NCI-H1048 (cell line): Measurements from ENCODE around the gene CAMK2B.

Experiments used
- DNase-seq: peaks from one replicate; lab custom pipeline; 2025; lab: John Stamatoyannopoulos, UW

CAMK2B gene

GRCh38 chr7:44308596-44309270 lies 16.7 kb downstream of the CAMK2B start:
- DNase-seq: no peak

- DNase-seq: no peak
Measured at GRCh38 chr7:44307905-44308595, 17.3 kb downstream of the CAMK2B start.

GRCh38 chr7:44307301-44307900 lies 18.0 kb downstream of the CAMK2B start:
- DNase-seq: no peak

- no peak for DNase-seq
Measured at GRCh38 chr7:44306606-44307005, 18.8 kb downstream of the CAMK2B start.

DNA sequence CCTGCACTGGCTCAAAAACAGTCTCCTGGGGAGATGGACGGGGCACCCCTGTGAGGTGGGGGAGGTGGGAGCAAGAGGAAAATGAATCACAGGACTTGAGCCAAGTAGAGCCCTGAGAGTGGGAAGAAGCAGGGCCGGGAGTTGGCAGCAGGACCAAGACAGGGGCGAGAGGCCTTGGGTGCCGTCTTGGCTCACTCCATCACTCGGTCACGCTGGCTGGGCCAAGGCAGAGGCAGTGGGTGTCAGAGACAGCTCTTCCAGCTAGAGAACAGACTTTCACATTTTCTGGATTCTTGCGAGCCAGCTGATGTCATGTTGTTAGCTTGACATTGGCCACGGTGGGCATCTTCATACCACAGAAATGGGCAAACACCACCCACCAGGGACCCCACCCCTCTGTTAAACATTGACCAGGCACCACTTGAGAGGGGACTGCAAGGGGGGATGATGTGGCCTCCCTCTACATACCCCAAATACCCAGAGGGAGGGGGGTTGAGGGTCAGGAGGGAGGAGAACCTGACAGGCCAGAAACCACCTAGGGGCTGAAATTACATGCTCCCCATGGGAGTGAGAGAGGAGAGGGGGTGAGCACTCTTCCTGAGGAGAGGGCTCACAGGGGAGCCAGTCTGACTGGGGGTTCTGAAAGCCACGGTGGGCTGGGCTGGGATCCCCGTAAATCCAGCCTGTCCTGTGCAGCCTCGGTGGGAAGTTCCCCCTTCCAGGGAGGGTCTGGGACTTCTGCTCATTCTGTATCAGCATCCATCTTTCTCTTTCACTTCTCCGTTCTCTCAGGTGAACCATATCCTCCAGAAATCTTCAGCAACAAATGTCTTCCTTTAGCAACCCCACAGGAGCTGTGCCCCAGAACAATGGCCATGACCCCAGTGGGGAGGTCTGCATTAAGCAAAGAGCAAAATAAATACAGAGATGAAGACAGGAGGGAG lies 19.6 kb downstream of the CAMK2B start:
- no peak for DNase-seq

DNA sequence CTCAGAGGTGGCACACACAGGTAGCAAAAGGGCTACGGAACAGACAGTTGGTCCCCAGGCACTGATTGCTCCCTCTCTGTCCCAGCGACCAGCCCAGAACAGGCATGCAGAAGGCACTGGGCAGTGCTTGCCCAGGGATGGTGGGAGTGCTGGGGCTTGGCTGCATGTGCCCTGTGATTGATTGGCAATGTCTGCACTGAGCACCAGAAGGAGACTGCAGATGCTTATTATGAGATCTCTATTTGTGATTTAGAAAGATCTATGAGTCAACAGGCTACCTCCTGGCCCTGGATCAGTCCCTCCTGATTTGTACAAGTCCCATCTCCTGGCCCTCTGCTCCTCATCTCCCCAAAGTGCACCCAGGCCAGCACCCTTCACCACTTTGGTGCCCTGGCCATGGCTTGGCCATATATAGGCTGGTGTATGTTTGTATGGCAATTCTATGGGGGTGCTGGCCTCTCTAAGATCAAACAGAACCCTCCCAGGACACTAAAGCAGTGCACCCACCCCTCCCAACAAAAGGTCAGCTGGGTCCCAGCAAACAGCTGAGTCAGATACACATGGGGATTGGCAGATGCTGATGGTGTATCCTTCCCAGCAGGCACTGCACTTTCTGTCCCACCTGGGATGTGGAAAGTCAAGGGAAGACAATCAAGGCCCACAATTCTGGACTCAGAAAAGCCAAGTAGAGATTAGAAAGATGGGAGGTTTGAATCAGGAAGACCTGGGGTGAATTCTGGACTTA lies 30.9 kb downstream of the CAMK2B start:
- no peak for DNase-seq

- no peak for DNase-seq
Measured at GRCh38 chr7:44293561-44294324, 31.7 kb downstream of the CAMK2B start.

DNA sequence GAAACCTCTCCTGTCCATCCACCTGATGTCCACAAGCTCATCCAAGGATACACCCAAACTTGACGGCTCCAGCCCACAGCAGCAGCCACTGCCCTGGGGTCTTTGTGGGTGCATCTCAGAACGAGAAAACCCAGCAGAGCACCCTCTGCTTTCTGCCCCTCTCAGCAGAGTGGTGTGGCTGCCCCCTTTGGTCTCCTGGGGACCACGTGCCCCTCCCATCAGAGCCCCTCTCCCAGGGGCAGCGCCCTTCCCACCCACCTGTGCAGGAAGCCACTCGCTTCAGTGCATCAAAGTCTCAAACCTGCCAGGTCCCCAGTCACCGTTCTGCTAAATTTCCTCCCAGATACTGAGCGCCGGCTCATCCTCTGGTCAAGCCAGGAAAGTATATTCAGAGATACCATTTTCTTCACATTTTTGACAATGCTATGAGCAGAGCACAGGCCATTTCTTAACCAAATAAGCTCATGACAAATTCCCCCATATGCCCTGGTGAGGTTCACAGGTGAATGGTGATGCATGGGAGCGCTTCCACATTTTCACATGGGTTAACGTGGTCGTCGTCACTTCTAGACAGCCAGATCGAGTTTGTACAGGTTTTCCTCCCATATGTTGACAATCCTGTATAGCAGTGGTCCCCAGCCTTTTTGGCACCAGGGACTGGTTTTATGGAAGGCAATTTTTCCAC lies 32.4 kb downstream of the CAMK2B start:
- DNase-seq: no peak

DNA sequence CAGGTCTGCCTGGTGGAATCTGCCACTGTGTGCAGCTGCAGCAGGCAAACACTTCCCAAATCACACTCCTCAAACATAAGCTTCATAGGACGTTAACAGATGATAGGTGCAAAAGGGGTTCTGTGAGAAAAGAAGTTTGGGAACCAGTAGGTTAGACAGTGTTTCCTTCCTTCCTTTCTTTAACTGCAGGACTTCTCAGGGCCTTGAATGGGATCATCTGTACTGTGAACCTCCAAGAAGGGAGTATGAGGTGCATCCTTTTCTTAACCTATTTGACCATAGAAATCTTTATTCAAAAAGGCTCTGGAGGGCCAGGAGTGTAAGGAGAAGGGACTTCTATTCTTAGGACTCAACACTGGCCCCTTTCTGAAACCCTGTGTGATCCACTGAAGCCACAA lies 33.0 kb downstream of the CAMK2B start:
- no peak for DNase-seq

- no peak for DNase-seq
Measured at GRCh38 chr7:44291733-44292419, 33.5 kb downstream of the CAMK2B start.

GRCh38 chr7:44291066-44291732 lies 34.2 kb downstream of the CAMK2B start:
- DNase-seq: no peak

GRCh38 chr7:44290252-44290620 lies 35.2 kb downstream of the CAMK2B start:
- DNase-seq: no peak

GRCh38 chr7:44289341-44290251 lies 35.8 kb downstream of the CAMK2B start:
- DNase-seq: no peak

DNA sequence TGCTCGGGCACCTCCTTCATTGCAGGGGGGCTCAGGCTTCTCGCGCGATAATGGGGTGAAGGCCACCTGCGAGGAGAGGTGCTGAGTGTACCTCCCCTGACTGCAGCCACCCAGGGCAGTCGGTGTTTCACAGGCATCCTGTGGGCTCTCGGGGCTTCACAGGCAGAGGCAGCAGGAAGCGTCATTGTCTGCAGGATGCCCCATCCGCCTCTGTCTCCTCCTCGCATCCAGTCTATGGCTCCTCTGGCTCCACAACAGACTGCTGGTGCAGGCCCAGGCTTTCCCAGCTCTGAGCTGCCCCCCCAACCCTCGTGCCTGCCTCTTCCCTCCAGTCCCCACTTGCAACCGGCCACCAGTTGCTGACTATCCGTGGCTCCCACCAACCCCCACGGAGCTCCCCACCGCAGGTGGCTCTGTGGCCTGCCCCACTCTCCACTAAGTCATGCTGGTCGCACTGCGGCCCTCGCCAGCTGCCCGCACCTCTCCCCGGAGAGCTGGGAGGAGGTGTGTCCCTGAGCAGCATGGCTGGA lies 36.5 kb downstream of the CAMK2B start:
- DNase-seq: no peak

DNA sequence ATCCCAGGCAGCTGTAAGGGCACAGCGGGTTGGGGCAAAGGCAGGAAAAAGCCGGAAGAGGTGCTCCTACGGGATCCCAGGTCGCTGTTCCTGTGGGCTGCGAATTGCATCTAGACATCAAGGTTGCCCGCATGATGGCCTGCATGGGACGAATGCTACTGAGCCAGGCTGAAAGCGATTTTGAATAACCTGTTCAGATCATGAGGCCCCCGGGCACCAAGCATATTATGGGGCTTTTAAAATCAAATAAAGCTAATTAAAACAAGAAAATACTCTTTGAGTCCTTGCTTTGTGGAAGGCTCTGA lies 37.1 kb downstream of the CAMK2B start:
- no peak for DNase-seq

DNA sequence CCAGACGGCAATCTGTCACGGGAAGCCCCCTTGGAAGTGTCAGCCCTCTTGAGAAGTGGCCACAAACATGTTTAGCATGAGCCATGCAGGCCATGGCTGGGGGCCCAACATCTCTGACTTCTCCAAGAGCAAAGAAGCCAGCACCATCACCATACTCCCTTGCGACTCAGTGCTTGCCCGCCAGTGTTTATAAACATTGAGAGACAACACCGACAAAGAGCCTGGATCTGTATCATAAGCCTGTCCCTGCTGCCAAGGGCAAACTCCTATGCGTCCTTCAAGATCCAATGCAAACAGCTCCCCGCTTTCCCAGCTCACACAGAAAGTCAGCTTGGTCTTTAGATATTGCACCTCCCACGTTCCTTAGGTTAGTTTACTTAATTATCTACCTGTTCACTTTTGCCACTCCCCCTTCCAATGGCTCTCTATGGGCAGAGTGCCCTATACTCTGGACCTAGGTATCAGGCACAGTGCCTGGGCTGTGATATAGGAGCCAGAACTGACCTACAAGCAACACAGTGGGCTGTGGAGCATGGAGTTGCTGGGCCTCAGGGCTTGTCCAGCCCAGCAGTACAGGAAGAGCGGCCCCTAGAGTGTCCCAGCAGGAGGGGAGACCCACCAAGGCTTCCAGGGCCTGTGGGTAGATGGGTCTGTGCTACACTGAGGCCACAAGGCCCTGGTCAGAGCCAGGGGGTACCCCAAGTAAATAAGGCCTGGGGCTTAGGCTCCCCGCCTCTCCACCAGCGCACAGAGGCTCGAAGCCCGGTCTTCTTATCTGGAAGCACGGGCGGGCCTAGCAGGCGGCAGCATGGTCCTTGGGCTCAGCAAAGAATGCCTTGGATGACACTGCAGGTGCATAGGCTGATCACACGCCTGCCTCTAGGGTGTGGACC lies 37.7 kb downstream of the CAMK2B start:
- DNase-seq: no peak
